GM10266 (cell line): ENCODE results near the gene SUMO2.

Source experiments
- DNase-seq: peaks from one replicate; pipeline ENCODE4 v3.0.0; 2012; ENCODE audit errors: extremely low spot score
- CTCF ChIP-seq: IDR thresholded peaks from 2 replicates; pipeline ENCODE4 v1.5.1; 2012; ENCODE audit warnings: mild to moderate bottlenecking, low read depth; ENCODE audit not compliant: control insufficient read depth, insufficient read depth; ENCODE audit errors: missing control alignments

The SUMO2 gene

GRCh38 chr17:75152523-75152921 lies 30.2 kb downstream of the SUMO2 start:
- no peak for TF ChIP-seq CTCF
- no peak for DNase-seq

GRCh38 chr17:75151930-75152329 lies 30.8 kb downstream of the SUMO2 start:
- no peak for DNase-seq
- no peak for TF ChIP-seq CTCF

- no peak for DNase-seq
- TF ChIP-seq CTCF = no peak
Measured at GRCh38 chr17:75147878-75148546, 34.7 kb downstream of the SUMO2 start.

- no peak for TF ChIP-seq CTCF
Measured at GRCh38 chr17:75146592-75146991, 36.2 kb downstream of the SUMO2 start.

GRCh38 chr17:75144816-75145512 lies 37.8 kb downstream of the SUMO2 start:
- TF ChIP-seq CTCF = no peak
- DNase-seq = no peak

More at GRCh38 chr17:75146592-75146991, 36.2 kb downstream of the SUMO2 start:
- no peak for DNase-seq

- TF ChIP-seq CTCF = no peak
Measured at GRCh38 chr17:75142236-75142971, 40.4 kb downstream of the SUMO2 start.

More at GRCh38 chr17:75142236-75142971, 40.4 kb downstream of the SUMO2 start:
- no peak for DNase-seq
